ENCODE measurements around the gene GPRC5B. TPM values are rescaled to one million over a fixed set of nuclear protein-coding genes. Genes with fewer than 3 reads are reported as not detected.

GPRC5B gene
- total RNA-seq = 24.2 and 51.2 TPM in 2 replicates

GRCh38 chr16:19884611-19885450 lies at the start of gene GPRC5B:
Gene GPRC5B, minus strand, starts transcription at chr16:19884848. Its CDS starts 12,003 bp downstream, at chr16:19872845.

Other genes starting within 250 kb of the GPRC5B start
- 6.0 and 8.8 TPM in 2 replicates for gene KNOP1, start 166.6 kb downstream of the GPRC5B start, total RNA-seq
- gene IQCK, start 166.6 kb downstream of the GPRC5B start, total RNA-seq = 9.6 and 15.6 TPM in 2 replicates
- not detected in 2 replicates for gene GPR139, start 189.0 kb upstream of the GPRC5B start, total RNA-seq